ENCODE data around the gene ANXA5.

GRCh38 chr4:121712783-121713182 lies 16.0 kb upstream of the ANXA5 start:
- TF ChIP-seq CTCF (IDR thresholded peaks at IDR 0.05) (no peak), POLR2A (IDR thresholded peaks at IDR 0.05) (no peak)
